ENCODE measurements around the gene PARD3B.

DNA sequence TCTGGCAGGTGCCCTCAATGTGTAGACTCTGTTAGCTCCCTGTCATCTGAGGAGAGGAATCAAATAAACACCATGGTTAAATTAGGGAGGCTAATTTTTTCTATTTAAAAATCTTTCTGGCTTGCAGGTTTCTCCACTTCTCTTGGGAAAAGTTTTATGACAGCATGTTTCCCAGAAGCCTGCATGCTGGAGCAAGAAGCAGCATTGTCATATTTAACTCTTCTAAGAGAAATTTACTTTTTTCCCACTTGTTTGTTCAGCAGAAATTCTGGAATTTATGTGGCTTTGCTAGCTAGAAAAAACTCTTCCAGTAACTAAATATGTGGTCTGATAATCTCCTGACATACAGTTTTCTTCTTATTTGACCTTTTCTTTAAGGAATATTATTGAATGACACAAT is 230.5 kb downstream of the PARD3B start:
- no peak for TF ChIP-seq ATF2 (IDR thresholded peaks at IDR 0.05; ENCODE audit: low read length)
- TF ChIP-seq, protein P1, sequence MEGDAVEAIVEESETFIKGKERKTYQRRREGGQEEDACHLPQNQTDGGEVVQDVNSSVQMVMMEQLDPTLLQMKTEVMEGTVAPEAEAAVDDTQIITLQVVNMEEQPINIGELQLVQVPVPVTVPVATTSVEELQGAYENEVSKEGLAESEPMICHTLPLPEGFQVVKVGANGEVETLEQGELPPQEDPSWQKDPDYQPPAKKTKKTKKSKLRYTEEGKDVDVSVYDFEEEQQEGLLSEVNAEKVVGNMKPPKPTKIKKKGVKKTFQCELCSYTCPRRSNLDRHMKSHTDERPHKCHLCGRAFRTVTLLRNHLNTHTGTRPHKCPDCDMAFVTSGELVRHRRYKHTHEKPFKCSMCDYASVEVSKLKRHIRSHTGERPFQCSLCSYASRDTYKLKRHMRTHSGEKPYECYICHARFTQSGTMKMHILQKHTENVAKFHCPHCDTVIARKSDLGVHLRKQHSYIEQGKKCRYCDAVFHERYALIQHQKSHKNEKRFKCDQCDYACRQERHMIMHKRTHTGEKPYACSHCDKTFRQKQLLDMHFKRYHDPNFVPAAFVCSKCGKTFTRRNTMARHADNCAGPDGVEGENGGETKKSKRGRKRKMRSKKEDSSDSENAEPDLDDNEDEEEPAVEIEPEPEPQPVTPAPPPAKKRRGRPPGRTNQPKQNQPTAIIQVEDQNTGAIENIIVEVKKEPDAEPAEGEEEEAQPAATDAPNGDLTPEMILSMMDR (IDR thresholded peaks at IDR 0.05; ENCODE audit: control extremely low read depth in 1 of 3, insufficient read depth in 1 of 3, low read depth in 1 of 3, low read length in 3 of 3), result no peak
- no peak for TF ChIP-seq JUN (IDR thresholded peaks at IDR 0.05; ENCODE audit: low read depth, low read length)
- TF ChIP-seq TAF1 (IDR thresholded peaks at IDR 0.05; ENCODE audit: low read depth, low read length), result no peak
- no peak for TF ChIP-seq YY1 (IDR thresholded peaks at IDR 0.05; ENCODE audit: low read depth, low read length)
- TF ChIP-seq JUND (IDR thresholded peaks at IDR 0.05; ENCODE audit: low read length), result no peak
- TF ChIP-seq POLR2A (IDR thresholded peaks at IDR 0.05; ENCODE audit: control extremely low read depth in 1 of 2, low read depth in 2 of 2, low read length in 2 of 2), result no peak
- TF ChIP-seq EP300 (IDR thresholded peaks at IDR 0.05; ENCODE audit: borderline replicate concordance in 1 of 2, low read depth in 2 of 2, low read length in 2 of 2), result no peak
- no peak for TF ChIP-seq CEBPB (IDR thresholded peaks at IDR 0.05; ENCODE audit: low read depth, low read length)

Data from H1 (cell line).